NCI-H510A treated with DMSO at 0.1 percent for 48 hours (cell line): ENCODE measurements around the gene SDCCAG8.

Experiments
- DNase-seq: peaks from one replicate; lab custom pipeline; 2025; lab: John Stamatoyannopoulos, UW

Gene SDCCAG8

GRCh38 chr1:243455760-243456651 is 200.2 kb downstream of the SDCCAG8 start:
- peak; percentile 12 for DNase-seq

- peak; percentile 50 for DNase-seq
Observed at GRCh38 chr1:243457363-243457982, 201.6 kb downstream of the SDCCAG8 start.

GRCh38 chr1:243459059-243459458 is 203.2 kb downstream of the SDCCAG8 start:
- DNase-seq = no peak

DNA sequence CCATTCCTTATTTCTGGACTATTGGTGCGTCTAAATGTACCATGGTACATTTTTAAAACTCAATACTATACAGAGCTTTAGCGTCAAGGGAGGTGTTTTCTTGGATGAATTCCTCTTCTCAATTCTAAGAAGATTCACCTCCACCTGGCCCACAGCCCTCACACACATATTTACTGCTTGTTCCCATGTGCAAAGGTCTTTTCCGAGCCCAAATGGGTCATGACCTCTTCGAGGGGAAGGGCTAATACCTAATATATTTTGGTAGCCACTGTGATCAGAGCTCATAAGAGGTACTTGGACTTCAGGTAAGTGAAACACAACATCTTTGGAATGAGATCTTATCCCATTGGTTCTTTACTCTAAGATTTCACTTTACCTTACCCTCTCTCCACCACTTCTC is 205.9 kb downstream of the SDCCAG8 start:
- no peak for DNase-seq

GRCh38 chr1:243462929-243463697 is 207.3 kb downstream of the SDCCAG8 start:
- DNase-seq = no peak

DNA sequence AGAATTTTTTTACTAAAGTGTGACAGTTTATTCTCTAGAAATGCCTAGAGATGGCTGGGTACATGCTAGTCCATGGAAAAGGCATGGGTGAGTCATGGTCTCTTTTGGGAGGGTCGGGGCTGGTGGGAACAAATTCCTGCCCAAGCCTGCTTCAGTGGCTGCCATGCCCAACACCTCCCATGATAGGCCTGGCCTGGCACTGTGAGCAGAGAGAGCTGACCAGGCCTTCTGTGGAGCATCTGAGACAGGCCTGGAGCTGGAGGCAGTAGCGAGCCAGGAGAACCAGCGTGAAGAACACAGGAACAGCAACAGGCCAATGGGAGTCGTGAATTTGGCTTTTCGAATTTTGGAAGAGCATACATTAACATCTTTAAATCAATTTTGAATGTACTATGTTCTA is 209.2 kb downstream of the SDCCAG8 start:
- DNase-seq = no peak

DNA sequence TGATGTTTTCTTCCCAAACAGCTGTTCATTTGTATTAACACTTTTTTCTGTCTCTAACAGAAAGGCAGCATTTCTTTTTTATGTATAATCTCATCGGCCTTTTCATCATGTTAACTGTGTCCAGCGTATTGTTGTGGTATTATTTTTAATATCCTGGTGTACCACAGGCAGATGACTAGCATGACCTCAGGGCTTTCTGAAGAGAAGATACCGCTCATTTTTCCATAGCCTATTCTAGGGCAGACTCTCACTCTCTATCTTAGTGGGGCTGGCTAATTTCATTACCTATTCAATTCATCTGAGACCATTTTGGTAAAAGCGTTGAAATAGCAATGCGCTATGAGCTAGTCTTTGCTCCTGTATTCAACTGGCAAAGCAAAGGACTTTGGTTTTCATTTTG is 209.9 kb downstream of the SDCCAG8 start:
- no peak for DNase-seq

DNA sequence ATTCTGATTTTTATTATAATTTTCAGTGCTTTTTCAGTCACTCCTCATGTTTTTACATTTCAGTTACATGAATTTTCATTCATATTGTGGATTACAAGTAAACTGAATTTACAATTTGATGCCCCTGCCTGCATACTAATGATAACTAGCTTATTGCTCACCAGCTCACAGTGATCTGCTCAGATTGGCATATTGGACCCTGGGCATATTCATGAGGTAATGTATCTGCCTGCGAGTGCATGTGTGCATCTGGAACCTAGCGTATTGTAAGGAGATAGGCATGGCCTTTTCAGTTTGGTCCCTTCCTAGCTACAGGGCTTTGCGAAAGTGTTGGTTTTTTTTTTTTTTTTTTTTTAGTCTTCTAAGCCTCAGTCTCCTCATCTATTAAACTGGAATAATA is 213.7 kb downstream of the SDCCAG8 start:
- no peak for DNase-seq

DNA sequence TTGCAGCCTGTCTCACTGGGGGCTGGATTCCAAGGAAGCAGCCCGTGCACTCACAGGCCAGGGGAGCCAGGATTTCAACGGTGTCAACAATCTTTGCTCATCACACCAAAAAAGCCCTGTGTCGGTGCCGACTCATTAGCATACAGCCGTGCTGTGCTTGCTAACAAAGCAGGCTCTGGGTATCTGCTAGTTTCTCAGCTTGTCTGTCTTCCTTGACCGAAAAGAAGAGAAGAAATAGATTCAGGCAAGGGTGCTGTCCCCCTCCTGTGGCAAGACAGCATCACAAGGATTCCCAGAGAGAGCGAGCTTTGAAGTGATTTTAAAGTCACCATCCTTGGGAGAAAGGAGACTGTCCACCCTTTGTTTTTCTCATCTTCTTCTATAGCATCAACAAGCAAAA is 214.7 kb downstream of the SDCCAG8 start:
- no peak for DNase-seq

- DNase-seq = no peak
Observed at GRCh38 chr1:243471026-243471685, 215.3 kb downstream of the SDCCAG8 start.

DNA sequence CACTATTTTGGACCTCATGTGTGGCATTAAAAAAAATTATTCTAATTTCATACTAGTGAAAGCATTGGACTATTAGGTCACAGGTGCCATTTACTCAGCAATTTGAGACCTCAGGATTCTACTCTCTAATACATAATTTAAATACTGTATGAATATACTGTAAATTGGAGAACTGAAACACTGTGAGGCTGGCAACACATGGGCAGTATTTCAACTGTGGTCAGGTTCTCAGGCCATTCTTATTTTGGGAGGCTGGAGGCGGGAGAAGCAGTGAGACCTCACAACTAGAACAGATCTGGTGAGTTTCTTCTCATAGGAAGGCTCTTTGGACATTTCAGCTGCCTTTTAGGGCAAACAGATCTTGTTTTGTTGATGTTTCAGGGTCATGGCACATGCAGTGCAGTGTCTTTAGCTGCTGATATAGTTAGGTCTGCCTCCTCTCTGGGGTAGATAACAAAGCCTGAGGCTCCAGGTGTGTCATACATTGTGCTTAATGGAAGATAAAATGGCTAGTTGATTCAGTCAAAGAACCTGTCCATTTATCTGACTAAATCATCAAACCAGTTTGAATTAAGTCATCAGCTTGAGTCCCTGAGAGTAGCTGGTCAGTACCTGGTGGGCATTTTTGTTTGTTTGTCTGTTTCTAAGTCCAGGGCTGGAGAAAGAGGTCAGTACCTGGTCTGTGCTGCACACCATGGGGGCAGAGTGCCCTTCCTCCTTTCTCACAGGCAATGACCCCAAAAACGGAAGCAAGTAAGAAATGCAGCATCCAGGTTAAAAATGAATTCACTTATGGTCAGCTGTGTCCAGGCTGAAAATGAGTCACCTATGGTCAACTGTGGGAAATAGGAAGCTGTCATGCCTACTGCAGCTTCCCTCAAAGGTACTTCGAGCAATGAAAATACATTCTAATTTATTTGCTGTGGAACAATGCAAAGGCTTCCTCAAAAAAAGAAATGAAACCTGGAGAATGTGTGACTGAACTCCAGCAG is 216.2 kb downstream of the SDCCAG8 start:
- DNase-seq = no peak

DNA sequence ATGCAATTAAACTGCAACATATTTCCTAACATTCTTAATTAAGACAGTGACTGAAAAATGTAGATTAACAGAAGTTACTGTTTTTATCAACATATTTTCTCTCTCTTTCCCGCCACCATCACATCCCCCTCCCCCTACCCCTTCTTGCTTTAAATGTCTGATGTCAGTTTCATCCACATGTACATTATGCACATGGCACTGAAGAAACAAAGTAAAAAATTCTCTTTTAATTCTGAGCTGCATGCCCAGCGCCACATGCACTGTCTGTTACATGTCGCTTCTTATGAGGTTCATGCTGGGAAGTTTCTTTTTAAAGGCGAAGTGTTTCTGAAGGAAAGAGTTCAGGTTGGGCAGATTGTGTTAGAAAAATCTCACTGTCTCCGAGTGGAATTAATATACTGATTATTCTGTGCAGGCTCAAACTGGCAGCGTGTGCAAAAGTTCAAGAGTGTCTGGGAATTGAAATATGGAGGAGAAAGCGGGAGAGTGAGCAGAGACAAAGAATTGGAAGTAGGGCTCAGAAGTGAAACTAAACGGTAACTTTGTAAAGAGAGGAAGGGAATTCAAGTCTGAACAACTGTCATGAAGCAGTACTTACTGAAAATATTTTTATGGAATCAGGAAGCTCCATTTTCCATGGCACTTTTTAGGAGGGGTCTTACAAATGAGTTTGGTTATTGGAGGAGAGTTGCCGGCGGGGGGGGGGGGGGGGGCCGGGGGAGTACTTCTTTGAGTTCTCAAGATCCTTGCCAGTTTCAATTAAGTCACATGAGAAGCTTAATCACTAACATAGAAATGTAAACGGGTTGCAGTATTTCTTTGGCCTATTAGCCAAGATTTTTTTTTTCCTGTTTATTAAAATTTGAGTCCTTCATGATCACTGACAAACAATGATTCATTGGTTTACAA is 217.6 kb downstream of the SDCCAG8 start:
- DNase-seq = no peak

GRCh38 chr1:243474136-243474881 is 218.5 kb downstream of the SDCCAG8 start:
- no peak for DNase-seq

- DNase-seq = no peak
Observed at GRCh38 chr1:243474906-243475305, 219.1 kb downstream of the SDCCAG8 start.

GRCh38 chr1:243475966-243476365 is 220.1 kb downstream of the SDCCAG8 start:
- DNase-seq = no peak

GRCh38 chr1:243477731-243478290 is 222.0 kb downstream of the SDCCAG8 start:
- no peak for DNase-seq

GRCh38 chr1:243481101-243481500 is 225.3 kb downstream of the SDCCAG8 start:
- DNase-seq = no peak

GRCh38 chr1:243482141-243483022 is 226.5 kb downstream of the SDCCAG8 start:
- no peak for DNase-seq
